ENCODE measurements around the gene PPP4C. TPM values are rescaled to one million over a fixed set of nuclear protein-coding genes. Genes with fewer than 3 reads are reported as not detected.

Gene PPP4C
- total and polyA plus RNA-seq, 2 of the 8 experiments (the other 6 are each of a cell fraction or from before 2014, with no cell fraction given): 148 to 298 TPM

- FAIRE-seq: no peak
- Histone ChIP-seq H3K56ac (replicated peaks; ENCODE audit: insufficient read length, low read depth, low read length) (no peak overlapping the region), H3K9ac (replicated peaks in 1 of 4; ENCODE audit: extremely low read depth in 1 of 4, low read depth in 3 of 4, low read length in 3 of 4) (no peak overlapping the region; a peak in 1 of 7 replicates), H2AK5ac (ENCODE audit: low read depth, low read length) (0 out of 2 replicates have a peak overlapping the region, but pooled peaks have one; percentile 29), H3K79me2 (ENCODE audit: control insufficient read depth in 1 of 2, insufficient read depth in 2 of 2, low read length in 2 of 2) (peaks cover 3 to 4% of the 10 kb centered on the region in 2 experiments; a peak in 3 of 4 replicates), H3K27ac (ENCODE audit: low read depth, low read length) (no peak overlapping the region), H2BK15ac (ENCODE audit: low read length) (no peak overlapping the region), H2BK20ac (ENCODE audit: low read length) (no peak overlapping the region), H2BK12ac (ENCODE audit: low read depth, low read length) (no peak overlapping the region), H3K36me3 (ENCODE audit: control insufficient read depth in 2 of 4, insufficient read depth in 4 of 4, low read length in 3 of 4) (no peaks in the 10 kb centered on the region), H4K20me1 (replicated peaks in 1 of 2; ENCODE audit: control insufficient read depth in 1 of 2, insufficient read depth in 2 of 2, low read length in 2 of 2) (peaks cover 0 to 3% of the 10 kb centered on the region in 2 experiments), H3K4ac (replicated peaks; ENCODE audit: insufficient read length, low read depth, low read length) (no peak overlapping the region), H4K8ac (ENCODE audit: extremely low read depth, insufficient read depth, low read length) (no peak overlapping the region), H3K79me1 (ENCODE audit: low read depth, low read length) (no peaks in the 10 kb centered on the region), H3K23me2 (ENCODE audit: low read depth, low read length) (peaks cover 15% of the 10 kb centered on the region), H3K18ac (ENCODE audit: extremely low read depth, low read length) (no peak overlapping the region), H2BK120ac (replicated peaks; ENCODE audit: low read depth, low read length) (no peak overlapping the region), H4K91ac (replicated peaks; ENCODE audit: insufficient read length, low read length) (no peak overlapping the region), H4K5ac (ENCODE audit: insufficient read length, low read depth, low read length) (no peak overlapping the region), H2BK5ac (ENCODE audit: low read depth, low read length) (no peak overlapping the region), H3K23ac (ENCODE audit: insufficient read length) (no peak overlapping the region), H3K4me3 (ENCODE audit: extremely low read depth in 1 of 4, insufficient read depth in 2 of 4, low read depth in 3 of 4, low read length in 4 of 4) (no peak overlapping the region), H3K4me2 (ENCODE audit: insufficient read depth in 1 of 2, low read depth in 2 of 2, low read length in 2 of 2) (no peak overlapping the region; a peak in 1 of 4 replicates), H3K14ac (ENCODE audit: insufficient read length) (no peak overlapping the region), H3K9me3 (ENCODE audit: insufficient read depth in 2 of 2, low read depth in 1 of 2, low read length in 1 of 2) (no peaks in the 10 kb centered on the region), H3K4me1 (replicated peaks in 1 of 4; ENCODE audit: control insufficient read depth in 3 of 4, insufficient read depth in 4 of 4, low read length in 3 of 4) (peaks cover 6 to 13% (median 10%) of the 10 kb centered on the region in 4 experiments), H2AFZ (ENCODE audit: low read length) (no peak overlapping the region), H3K27me3 (replicated peaks in 1 of 4; ENCODE audit: control insufficient read depth in 3 of 4, extremely low read depth in 1 of 4, insufficient read depth in 3 of 4, low read length in 3 of 4) (no peaks in the 10 kb centered on the region)
- TF ChIP-seq ZNF274 (IDR thresholded peaks at IDR 0.05; ENCODE audit: borderline replicate concordance, extremely low read depth, low read length): no peak
- TF ChIP-seq YY1 (IDR thresholded peaks at IDR 0.05; ENCODE audit: low read depth, low read length): no peak
- TF ChIP-seq CBX8 (IDR thresholded peaks at IDR 0.05; ENCODE audit: borderline replicate concordance, low read depth, low read length): no peak
- TF ChIP-seq SIN3A (conservative IDR thresholded peaks at IDR 0.05 in 1 of 2, IDR thresholded peaks at IDR 0.05 in 1 of 2; ENCODE audit: low read depth in 1 of 2, low read length in 2 of 2): no peak
- no peak for TF ChIP-seq POLR2AphosphoS5 (IDR thresholded peaks at IDR 0.05; ENCODE audit: low read depth, low read length)
- TF ChIP-seq TCF12 (IDR thresholded peaks at IDR 0.05; ENCODE audit: low read depth, low read length): no peak
- TF ChIP-seq, protein P1, sequence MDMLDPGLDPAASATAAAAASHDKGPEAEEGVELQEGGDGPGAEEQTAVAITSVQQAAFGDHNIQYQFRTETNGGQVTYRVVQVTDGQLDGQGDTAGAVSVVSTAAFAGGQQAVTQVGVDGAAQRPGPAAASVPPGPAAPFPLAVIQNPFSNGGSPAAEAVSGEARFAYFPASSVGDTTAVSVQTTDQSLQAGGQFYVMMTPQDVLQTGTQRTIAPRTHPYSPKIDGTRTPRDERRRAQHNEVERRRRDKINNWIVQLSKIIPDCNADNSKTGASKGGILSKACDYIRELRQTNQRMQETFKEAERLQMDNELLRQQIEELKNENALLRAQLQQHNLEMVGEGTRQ (IDR thresholded peaks at IDR 0.05; ENCODE audit: low read length): no peak
- no peak for TF ChIP-seq CTBP2 (IDR thresholded peaks at IDR 0.05; ENCODE audit: borderline replicate concordance, insufficient read depth, insufficient read length, low read length)
- no peak for TF ChIP-seq BRCA1 (IDR thresholded peaks at IDR 0.05; ENCODE audit: low read depth, low read length)
- TF ChIP-seq FOSL1 (IDR thresholded peaks at IDR 0.05; ENCODE audit: insufficient read depth, low read depth, low read length): no peak
- no peak for DNase-seq (ENCODE audit: low read depth in 1 of 2, low spot score in 2 of 2)
- ChIA-PET CTCF (ENCODE audit: partially characterized antibody) (interaction anchor here (0.7 to 4.6 kb wide), 5 partner anchors 10 to 213 kb away, joined by 3 to 16 read pairs (median 3); partner anchors contain the start of gene TBX6), POLR2A (ENCODE audit: partially characterized antibody) (interaction anchor here (0.6 to 2.7 kb wide), 6 partner anchors 9 to 32 kb away, joined by 3 to 6 read pairs (median 4); partner anchors contain the start of gene TLCD3B)
- 93% methylated on average over 2 of the region's 2 CpGs; no CpG with 5 or more reads in 1 of the 2 experiments for WGBS, 2 experiments (ENCODE audit: extremely low coverage in 1 of 2, insufficient coverage in 1 of 2, insufficient read length in 1 of 2, insufficient replicate concordance in 2 of 2, low coverage in 1 of 2, low lambda C conversion rate in 2 of 2, missing lambda C conversion rate in 1 of 2)
Measured at GRCh38 chr16:30060836-30061554, 14.8 kb upstream of the PPP4C start.
